Ishikawa (cell line): Measurements from ENCODE around the gene ARHGAP32.

Experiments used
- EP300 ChIP-seq: IDR thresholded peaks from 2 replicates; pipeline ENCODE4 v1.6.1; 2012; ENCODE audit warnings: borderline replicate concordance
- FOXM1 ChIP-seq: IDR thresholded peaks from 2 replicates; pipeline ENCODE4 v1.6.1; 2012; ENCODE audit warnings: low read depth, borderline replicate concordance
- RAD21 ChIP-seq: IDR thresholded peaks from 2 replicates; pipeline ENCODE4 v1.6.1; 2012; ENCODE audit warnings: low read depth
- TAF1 ChIP-seq: IDR thresholded peaks from 2 replicates; pipeline ENCODE4 v1.6.1; 2012; ENCODE audit warnings: low read depth, mild to moderate bottlenecking
- TEAD4 ChIP-seq: IDR thresholded peaks from 2 replicates; pipeline ENCODE4 v1.6.1; 2012
- YY1 ChIP-seq: IDR thresholded peaks from 2 replicates; pipeline ENCODE4 v1.6.1; 2012; ENCODE audit warnings: low read depth
- ZBTB7A ChIP-seq: IDR thresholded peaks from 2 replicates; pipeline ENCODE4 v1.6.1; 2012; ENCODE audit warnings: low read depth

DNA sequence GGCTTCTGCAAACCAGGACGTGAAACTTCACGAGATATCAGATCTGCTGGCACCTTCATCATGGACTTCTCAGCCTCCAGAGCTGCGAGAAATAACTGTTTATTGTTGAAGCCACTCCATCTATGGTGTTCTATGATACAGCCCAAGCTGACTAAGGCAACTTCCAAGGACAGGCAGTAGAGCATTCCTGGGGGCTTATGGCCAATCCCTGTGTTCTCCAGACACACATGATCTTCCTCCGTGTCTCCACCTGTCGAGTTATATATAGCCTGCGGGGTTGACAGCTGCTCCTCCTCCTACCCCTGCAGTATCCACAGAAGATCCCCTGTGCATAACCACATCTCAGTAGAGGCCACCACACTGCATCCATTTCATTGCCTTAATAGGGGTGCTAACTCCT, 260.5 kb downstream of the ARHGAP32 start:
- TF ChIP-seq FOXM1: no peak
- no peak for TF ChIP-seq RAD21
- no peak for TF ChIP-seq EP300
- TF ChIP-seq ZBTB7A: no peak
- TF ChIP-seq TAF1: no peak
- no peak for TF ChIP-seq YY1
- TF ChIP-seq TEAD4: no peak
